HL-60 (cell line): ENCODE results near the gene HSPA4.
"Not testable (repeated sequence)": the region's sequence is repeated elsewhere in the genome, so short reads cannot be mapped to it uniquely, and the experiment has no call there.

Experiments
- DNase-seq, 2 experiments: peaks; one replicate each; pipeline ENCODE4 v3.0.0-alpha.2; 2010 to 2020; ENCODE audit warnings: low read depth in 1 of 2, low spot score in 1 of 2
- H3K27ac ChIP-seq: fragments of 250-450 bp; sonication (Bioruptor Pico); replicated peaks from 2 replicates; pipeline ENCODE4 v1.5.1; 2020; ENCODE audit warnings: mild to moderate bottlenecking, moderate library complexity
- H3K27me3 ChIP-seq: fragments of 250-450 bp; sonication (Bioruptor Pico); 2 replicates; pipeline ENCODE4 v1.5.1; 2021; ENCODE audit warnings: mild to moderate bottlenecking, moderate library complexity; ENCODE audit not compliant: insufficient read depth, poor library complexity, severe bottlenecking
- H3K4me3 ChIP-seq: replicated peaks from 2 replicates; pipeline ENCODE4 v1.5.1; 2011; ENCODE audit warnings: mild to moderate bottlenecking, control low read depth, low read length; ENCODE audit not compliant: insufficient read depth
- GABPA ChIP-seq: IDR thresholded peaks from 2 replicates; pipeline ENCODE4 v1.6.1; 2012; ENCODE audit warnings: low read depth
- POLR2AphosphoS5 ChIP-seq: IDR thresholded peaks from 2 replicates; pipeline ENCODE4 v1.6.1; 2012; ENCODE audit warnings: low read depth
- SPI1 ChIP-seq: IDR thresholded peaks from 2 replicates; pipeline ENCODE4 v1.6.1; 2012; ENCODE audit warnings: low read depth, mild to moderate bottlenecking, borderline replicate concordance
- TF ChIP-seq, protein P1 (sequence below): IDR thresholded peaks from one replicate; pipeline ENCODE4 v1.5.1; 2011; ENCODE audit warnings: low read length, control low read depth, inconsistent platforms; ENCODE audit not compliant: insufficient read depth
- TF ChIP-seq, protein P2 (sequence below): IDR thresholded peaks from 2 replicates; pipeline ENCODE4 v1.6.1; 2012; ENCODE audit warnings: low read depth; ENCODE audit not compliant: insufficient replicate concordance

The HSPA4 gene

DNA sequence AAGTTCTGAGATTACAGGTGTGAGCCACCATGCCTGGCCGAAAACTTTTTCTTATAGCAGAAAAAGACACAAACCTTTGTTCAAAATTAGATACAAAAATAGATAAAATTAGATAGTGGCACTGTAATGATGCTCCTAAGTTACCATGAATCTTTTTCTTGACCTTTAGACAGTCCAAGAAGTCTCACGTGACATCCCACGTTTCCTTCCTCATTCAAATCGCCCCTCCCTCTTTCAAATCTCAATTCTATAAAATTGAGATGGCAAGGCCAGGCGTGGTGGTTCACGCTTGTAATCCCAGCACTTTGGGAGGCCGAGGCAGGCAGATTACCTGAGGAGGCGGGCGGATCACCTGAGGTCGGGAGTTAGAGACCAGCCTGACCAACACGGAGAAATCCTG lies 17.7 kb upstream of the HSPA4 start:
- DNase-seq, result no peak
- H3K27ac ChIP-seq, result no peak overlapping the region
- no peaks in the 10 kb centered on the region for H3K27me3 ChIP-seq
- H3K4me3 ChIP-seq, result no peak overlapping the region
- no peak for TF ChIP-seq POLR2AphosphoS5
- TF ChIP-seq, protein P1, sequence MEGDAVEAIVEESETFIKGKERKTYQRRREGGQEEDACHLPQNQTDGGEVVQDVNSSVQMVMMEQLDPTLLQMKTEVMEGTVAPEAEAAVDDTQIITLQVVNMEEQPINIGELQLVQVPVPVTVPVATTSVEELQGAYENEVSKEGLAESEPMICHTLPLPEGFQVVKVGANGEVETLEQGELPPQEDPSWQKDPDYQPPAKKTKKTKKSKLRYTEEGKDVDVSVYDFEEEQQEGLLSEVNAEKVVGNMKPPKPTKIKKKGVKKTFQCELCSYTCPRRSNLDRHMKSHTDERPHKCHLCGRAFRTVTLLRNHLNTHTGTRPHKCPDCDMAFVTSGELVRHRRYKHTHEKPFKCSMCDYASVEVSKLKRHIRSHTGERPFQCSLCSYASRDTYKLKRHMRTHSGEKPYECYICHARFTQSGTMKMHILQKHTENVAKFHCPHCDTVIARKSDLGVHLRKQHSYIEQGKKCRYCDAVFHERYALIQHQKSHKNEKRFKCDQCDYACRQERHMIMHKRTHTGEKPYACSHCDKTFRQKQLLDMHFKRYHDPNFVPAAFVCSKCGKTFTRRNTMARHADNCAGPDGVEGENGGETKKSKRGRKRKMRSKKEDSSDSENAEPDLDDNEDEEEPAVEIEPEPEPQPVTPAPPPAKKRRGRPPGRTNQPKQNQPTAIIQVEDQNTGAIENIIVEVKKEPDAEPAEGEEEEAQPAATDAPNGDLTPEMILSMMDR, result no peak
- TF ChIP-seq SPI1, result no peak
- TF ChIP-seq, protein P2, sequence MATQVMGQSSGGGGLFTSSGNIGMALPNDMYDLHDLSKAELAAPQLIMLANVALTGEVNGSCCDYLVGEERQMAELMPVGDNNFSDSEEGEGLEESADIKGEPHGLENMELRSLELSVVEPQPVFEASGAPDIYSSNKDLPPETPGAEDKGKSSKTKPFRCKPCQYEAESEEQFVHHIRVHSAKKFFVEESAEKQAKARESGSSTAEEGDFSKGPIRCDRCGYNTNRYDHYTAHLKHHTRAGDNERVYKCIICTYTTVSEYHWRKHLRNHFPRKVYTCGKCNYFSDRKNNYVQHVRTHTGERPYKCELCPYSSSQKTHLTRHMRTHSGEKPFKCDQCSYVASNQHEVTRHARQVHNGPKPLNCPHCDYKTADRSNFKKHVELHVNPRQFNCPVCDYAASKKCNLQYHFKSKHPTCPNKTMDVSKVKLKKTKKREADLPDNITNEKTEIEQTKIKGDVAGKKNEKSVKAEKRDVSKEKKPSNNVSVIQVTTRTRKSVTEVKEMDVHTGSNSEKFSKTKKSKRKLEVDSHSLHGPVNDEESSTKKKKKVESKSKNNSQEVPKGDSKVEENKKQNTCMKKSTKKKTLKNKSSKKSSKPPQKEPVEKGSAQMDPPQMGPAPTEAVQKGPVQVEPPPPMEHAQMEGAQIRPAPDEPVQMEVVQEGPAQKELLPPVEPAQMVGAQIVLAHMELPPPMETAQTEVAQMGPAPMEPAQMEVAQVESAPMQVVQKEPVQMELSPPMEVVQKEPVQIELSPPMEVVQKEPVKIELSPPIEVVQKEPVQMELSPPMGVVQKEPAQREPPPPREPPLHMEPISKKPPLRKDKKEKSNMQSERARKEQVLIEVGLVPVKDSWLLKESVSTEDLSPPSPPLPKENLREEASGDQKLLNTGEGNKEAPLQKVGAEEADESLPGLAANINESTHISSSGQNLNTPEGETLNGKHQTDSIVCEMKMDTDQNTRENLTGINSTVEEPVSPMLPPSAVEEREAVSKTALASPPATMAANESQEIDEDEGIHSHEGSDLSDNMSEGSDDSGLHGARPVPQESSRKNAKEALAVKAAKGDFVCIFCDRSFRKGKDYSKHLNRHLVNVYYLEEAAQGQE, result no peak
- TF ChIP-seq GABPA, result no peak

GRCh38 chr5:133035224-133035623 lies 16.6 kb upstream of the HSPA4 start:
- Histone ChIP-seq H3K27ac (no peak overlapping the region), H3K27me3 (no peaks in the 10 kb centered on the region), H3K4me3 (no peak overlapping the region)
- no peak for TF ChIP-seq SPI1
- no peak for TF ChIP-seq POLR2AphosphoS5
- TF ChIP-seq, protein P1, result no peak
- TF ChIP-seq, protein P2, result no peak
- no peak for TF ChIP-seq GABPA
- DNase-seq, result no peak

GRCh38 chr5:133036677-133037076 lies 15.1 kb upstream of the HSPA4 start:
- H3K27ac ChIP-seq, H3K4me3 ChIP-seq, DNase-seq, H3K27me3 ChIP-seq: not testable (repeated sequence)

- Histone ChIP-seq H3K27me3 (no peaks in the 10 kb centered on the region), H3K4me3 (no peak overlapping the region), H3K27ac (no peak overlapping the region)
- TF ChIP-seq GABPA, result no peak
- no peak for TF ChIP-seq POLR2AphosphoS5
- TF ChIP-seq, protein P1, result no peak
- no peak for DNase-seq
Observed at GRCh38 chr5:133041157-133041784, 10.5 kb upstream of the HSPA4 start.
